BJ (cell line): ENCODE data around the gene UQCR11. TPM values are rescaled to one million over a fixed set of nuclear protein-coding genes. Genes with fewer than 3 reads are reported as not detected.

Source experiments
- CTCF ChIA-PET: fragments of 350-600 bp; formaldehyde crosslinking; extraction: SDS; loops from one replicate; lab custom pipeline; 2021; ENCODE audit warnings: antibody characterized with exemption, inconsistent platforms; lab: Yijun Ruan, JAX
- POLR2A ChIA-PET: fragments of 300-600 bp; sonication (Branson Sonifier 250); formaldehyde crosslinking; extraction: SDS; loops from one replicate; lab custom pipeline; 2021; ENCODE audit warnings: antibody characterized with exemption; lab: Charles Lee
- DNase-seq: peaks from one replicate; pipeline ENCODE4 v3.0.0-alpha.2; 2011; ENCODE audit warnings: low read depth
- H3K27me3 ChIP-seq: 2 replicates; pipeline ENCODE4 v1.6.0; 2011; ENCODE audit warnings: low read length; ENCODE audit not compliant: control insufficient read depth, insufficient read depth
- H3K36me3 ChIP-seq: 2 replicates; pipeline ENCODE4 v1.5.1; 2011; ENCODE audit warnings: low read length; ENCODE audit not compliant: control insufficient read depth, insufficient read depth
- H3K4me3 ChIP-seq: 2 replicates; pipeline ENCODE4 v1.5.1; 2011; ENCODE audit warnings: low read depth, mild to moderate bottlenecking, control low read depth, low read length
- polyA plus RNA-seq: library from polyadenylated mRNA; depleted of rRNA; stranded (reverse); fragments of >200 nt; gene quantifications from 2 replicates; pipeline ENCODE4 v1.2.3, GENCODE V29; 2011
- TF ChIP-seq, protein P1 (sequence below): IDR thresholded peaks from 2 replicates; pipeline ENCODE4 v1.5.1; 2011; ENCODE audit warnings: low read depth, mild to moderate bottlenecking, control low read depth, inconsistent platforms, low read length, moderate library complexity; ENCODE audit not compliant: insufficient read depth

Gene UQCR11
- polyA plus RNA-seq, 1 experiment: 213 TPM

DNA sequence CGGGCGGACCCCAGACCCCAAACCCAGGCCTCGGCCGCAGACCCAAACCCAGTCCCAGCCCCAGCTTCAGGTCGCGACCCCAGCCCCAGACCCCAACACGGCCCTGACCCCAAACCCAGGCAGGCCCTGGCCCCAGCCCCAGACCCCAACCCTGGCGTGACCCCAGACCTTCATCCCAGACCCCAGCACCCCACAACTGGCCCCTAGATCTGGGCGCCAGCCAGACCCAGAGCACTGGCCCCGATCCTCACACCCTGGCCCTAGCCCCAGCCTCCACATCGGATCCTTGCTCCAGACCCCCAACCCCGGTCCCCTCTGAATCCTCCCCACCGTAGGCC lies 20.1 kb downstream of the UQCR11 start:
- Histone ChIP-seq H3K27me3 (no peaks in the 10 kb centered on the region), H3K4me3 (no peak overlapping the region), H3K36me3 (peaks cover 23% of the 10 kb centered on the region)
- POLR2A ChIA-PET: no interaction called here
- TF ChIP-seq, protein P1, sequence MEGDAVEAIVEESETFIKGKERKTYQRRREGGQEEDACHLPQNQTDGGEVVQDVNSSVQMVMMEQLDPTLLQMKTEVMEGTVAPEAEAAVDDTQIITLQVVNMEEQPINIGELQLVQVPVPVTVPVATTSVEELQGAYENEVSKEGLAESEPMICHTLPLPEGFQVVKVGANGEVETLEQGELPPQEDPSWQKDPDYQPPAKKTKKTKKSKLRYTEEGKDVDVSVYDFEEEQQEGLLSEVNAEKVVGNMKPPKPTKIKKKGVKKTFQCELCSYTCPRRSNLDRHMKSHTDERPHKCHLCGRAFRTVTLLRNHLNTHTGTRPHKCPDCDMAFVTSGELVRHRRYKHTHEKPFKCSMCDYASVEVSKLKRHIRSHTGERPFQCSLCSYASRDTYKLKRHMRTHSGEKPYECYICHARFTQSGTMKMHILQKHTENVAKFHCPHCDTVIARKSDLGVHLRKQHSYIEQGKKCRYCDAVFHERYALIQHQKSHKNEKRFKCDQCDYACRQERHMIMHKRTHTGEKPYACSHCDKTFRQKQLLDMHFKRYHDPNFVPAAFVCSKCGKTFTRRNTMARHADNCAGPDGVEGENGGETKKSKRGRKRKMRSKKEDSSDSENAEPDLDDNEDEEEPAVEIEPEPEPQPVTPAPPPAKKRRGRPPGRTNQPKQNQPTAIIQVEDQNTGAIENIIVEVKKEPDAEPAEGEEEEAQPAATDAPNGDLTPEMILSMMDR: no peak
- CTCF ChIA-PET: no interaction called here
- no peak for DNase-seq

DNA sequence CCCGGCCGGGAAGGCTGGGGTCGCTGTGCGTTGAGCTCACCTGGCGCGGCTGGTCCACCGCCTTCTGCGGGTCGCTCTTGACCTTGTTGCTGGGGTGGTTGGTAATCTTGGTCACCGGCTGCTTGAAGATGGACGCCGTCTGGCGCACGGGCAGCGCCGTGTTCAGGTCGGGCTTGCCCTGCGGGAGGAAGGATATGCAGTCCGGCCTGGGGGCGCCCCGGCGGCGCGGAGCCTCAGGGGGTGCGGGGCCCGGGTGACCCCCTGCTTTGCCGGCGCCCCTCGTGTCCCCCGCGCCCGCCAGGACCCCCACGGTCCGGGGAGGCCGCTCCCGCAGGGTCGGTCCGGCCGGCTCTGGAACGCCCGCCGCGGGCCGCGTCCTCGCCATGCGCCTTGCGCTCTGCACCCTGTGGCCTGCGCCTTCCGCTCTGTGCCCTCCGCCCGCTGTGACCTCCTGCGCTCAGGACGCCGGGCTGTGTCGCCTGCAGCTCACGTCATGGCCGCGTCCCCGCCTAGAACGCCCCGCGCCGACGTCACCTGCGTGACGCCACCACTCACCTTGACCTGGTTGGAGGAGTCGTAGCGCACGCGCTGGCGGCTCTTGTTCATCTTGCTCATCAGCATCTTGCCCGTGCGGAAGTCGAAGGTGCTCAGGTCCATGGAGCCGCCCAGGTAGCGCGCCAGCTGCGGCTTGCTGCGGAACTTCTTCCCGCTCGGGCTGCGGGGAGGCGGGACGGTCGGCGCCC lies 20.6 kb downstream of the UQCR11 start:
- ChIA-PET POLR2A (no interaction called here), CTCF (interaction anchor here (1.2 to 1.7 kb wide), 2 partner anchors 10 to 38 kb away, joined by 5 to 7 read pairs; no protein-coding TSS in a partner anchor)
- Histone ChIP-seq H3K4me3 (no peak overlapping the region), H3K36me3 (peaks cover 25% of the 10 kb centered on the region), H3K27me3 (no peaks in the 10 kb centered on the region)
- no peak for DNase-seq
- TF ChIP-seq, protein P1: no peak

DNA sequence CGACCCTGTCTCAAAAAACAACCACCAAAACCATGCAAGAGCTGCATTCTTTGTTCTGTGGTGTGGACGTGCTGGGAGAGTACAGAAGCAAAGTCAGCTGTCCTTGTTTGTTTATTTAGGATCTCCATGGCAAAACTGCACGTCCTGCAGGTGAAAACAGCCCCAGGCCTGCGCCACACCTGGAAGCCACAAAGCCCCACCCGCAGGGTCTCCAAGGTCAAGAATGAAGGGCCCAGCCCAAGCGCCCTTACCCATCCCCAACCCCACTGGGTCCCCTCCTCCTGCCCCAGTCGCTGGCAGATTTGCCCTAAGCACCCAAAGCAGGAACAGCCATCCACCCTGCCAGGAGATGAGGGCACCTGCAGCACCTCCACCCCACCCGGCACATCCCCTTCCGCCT lies 23.1 kb downstream of the UQCR11 start:
- no peaks in the 10 kb centered on the region for H3K27me3 ChIP-seq

DNA sequence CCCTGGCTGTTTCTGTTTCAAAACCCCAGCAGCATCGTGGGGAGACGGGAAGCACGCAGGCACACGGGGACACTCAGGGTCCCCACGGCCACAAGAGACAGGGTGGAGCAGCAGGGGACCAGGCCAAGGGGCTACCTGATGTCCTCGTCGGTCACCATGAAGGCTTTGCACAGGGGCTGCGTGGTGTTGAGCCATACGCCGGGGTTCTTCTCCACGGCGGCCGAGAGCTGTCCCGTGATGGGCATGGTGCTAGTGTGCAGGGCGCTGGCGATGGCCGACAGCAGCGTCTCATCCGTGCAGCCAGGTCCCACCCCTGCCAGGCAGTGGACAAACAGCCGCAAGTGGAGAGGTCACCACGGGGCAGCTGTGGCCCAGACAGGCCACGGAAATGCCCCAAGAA lies 24.3 kb downstream of the UQCR11 start:
- H3K36me3 ChIP-seq: peaks cover 35% of the 10 kb centered on the region
- DNase-seq: no peak
- POLR2A ChIA-PET: no interaction called here
- TF ChIP-seq, protein P1: no peak
- no peak overlapping the region for H3K4me3 ChIP-seq
- H3K27me3 ChIP-seq: no peaks in the 10 kb centered on the region
- CTCF ChIA-PET: no interaction called here

More for the DNA sequence above, 23.1 kb downstream of the UQCR11 start:
- Histone ChIP-seq H3K4me3 (no peak overlapping the region), H3K36me3 (peaks cover 33% of the 10 kb centered on the region)
- TF ChIP-seq, protein P1: no peak
- ChIA-PET CTCF (no interaction called here), POLR2A (no interaction called here)
- DNase-seq: no peak

DNA sequence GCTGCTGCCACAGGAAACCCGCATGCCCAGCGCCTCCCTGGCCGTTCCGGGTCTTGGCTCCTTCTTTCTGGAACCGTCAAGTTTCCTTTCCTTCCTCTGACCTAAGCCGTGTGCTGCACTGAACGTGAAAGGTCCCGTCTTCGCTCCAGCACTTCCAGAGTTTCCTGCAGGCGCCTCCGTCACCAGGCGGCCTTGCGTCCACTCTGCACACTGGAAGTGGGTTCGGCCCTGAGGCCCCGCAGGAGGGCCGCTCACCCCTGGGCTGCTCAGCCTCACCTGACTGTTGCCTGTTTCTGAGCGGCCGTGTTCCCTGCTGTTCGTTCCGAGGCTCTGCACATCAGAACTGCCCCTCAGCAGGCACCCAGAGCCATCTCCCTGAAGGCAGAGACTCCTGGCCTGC lies 24.9 kb downstream of the UQCR11 start:
- POLR2A ChIA-PET: no interaction called here
- H3K27me3 ChIP-seq: no peaks in the 10 kb centered on the region
- no peak overlapping the region for H3K4me3 ChIP-seq
- CTCF ChIA-PET: no interaction called here
- DNase-seq: no peak
- TF ChIP-seq, protein P1: no peak
- H3K36me3 ChIP-seq: peaks cover 35% of the 10 kb centered on the region
